Spleen (tissue), 7 donors: Measurements from ENCODE around the gene DCAF5.

Source experiments
- CTCF ChIP-seq, 11 experiments: fragments of 200-600 bp in 7 of 11; fragments of 450-650 bp in 4 of 11; sonication (generic) in 4 of 11; IDR thresholded peaks in 8 of 11; conservative IDR thresholded peaks in 3 of 11; 1 replicate in 7 of 11; 2 replicates in 4 of 11; pipeline versions ENCODE4 v1.4.0 to v1.8.0; 2016 to 2021; ENCODE audit warnings: antibody characterized with exemption in 11 of 11, inconsistent platforms in 4 of 11, mild to moderate bottlenecking in 1 of 11
- POLR2A ChIP-seq, 3 donors: fragments of 450-650 bp; IDR thresholded peaks; one replicate each; pipeline ENCODE4 v1.5.1; 2017; ENCODE audit warnings: antibody characterized with exemption in 3 of 3, mild to moderate bottlenecking in 1 of 3
- POLR2AphosphoS5 ChIP-seq, 3 donors: sonication (generic); formaldehyde crosslinking; IDR thresholded peaks; one replicate each; pipeline ENCODE4 v1.5.1; 2017; ENCODE audit warnings: antibody characterized with exemption in 3 of 3
- donor health status: DM: no; HTN: no; CAD: no; lungs with moderate emphysema.
- donor health status: DM: no; HTN: no; CAD: no.
- donor health status: DM: no; HTN: no; CAD: no.

- no peak for TF ChIP-seq CTCF (IDR thresholded peaks at IDR 0.05 in 8 of 11, conservative IDR thresholded peaks at IDR 0.05 in 3 of 11)
- TF ChIP-seq POLR2A (IDR thresholded peaks at IDR 0.05): no peak
- no peak for TF ChIP-seq POLR2AphosphoS5 (IDR thresholded peaks at IDR 0.05)
These were observed 69.7 kb downstream of the DCAF5 start for GRCh38 chr14:69083181-69083580.
